Kidney epithelial cell (primary cell): ENCODE results near the gene DENND1A. TPM values are rescaled to one million over a fixed set of nuclear protein-coding genes. Genes with fewer than 3 reads are reported as not detected.

ENCODE experiments used
- DNase-seq: peaks from one replicate; pipeline ENCODE4 v3.0.0-alpha.2; 2010; ENCODE audit warnings: low read depth
- H3K27me3 ChIP-seq: 2 replicates; pipeline ENCODE4 v1.6.0; 2011; ENCODE audit warnings: low read length; ENCODE audit not compliant: control insufficient read depth, insufficient read depth
- H3K36me3 ChIP-seq: 2 replicates; pipeline ENCODE4 v1.5.1; 2011; ENCODE audit warnings: low read length; ENCODE audit not compliant: control insufficient read depth, insufficient read depth
- H3K4me3 ChIP-seq: 2 replicates; pipeline ENCODE4 v1.5.1; 2011; ENCODE audit warnings: low read depth, mild to moderate bottlenecking, control low read depth, low read length
- CTCF ChIP-seq: IDR thresholded peaks from 2 replicates; pipeline ENCODE4 v1.5.1; 2011; ENCODE audit warnings: mild to moderate bottlenecking, moderate library complexity, low read length, control low read depth, inconsistent platforms; ENCODE audit not compliant: insufficient read depth, poor library complexity, severe bottlenecking
- total RNA-seq: library from RNA; depleted of rRNA; stranded (reverse); fragments of >200 nt; gene quantifications from 2 replicates; pipeline ENCODE4 v1.2.3, GENCODE V29; 2015

DENND1A gene
- total RNA-seq, 1 donor from 2014 or later = 14.5 TPM

GRCh38 chr9:123660691-123661466, 269.0 kb downstream of the DENND1A start:
- TF ChIP-seq CTCF = no peak
- Histone ChIP-seq H3K4me3 (no peak overlapping the region), H3K36me3 (no peaks in the 10 kb centered on the region), H3K27me3 (no peaks in the 10 kb centered on the region)
- no peak for DNase-seq

- TF ChIP-seq CTCF = no peak
- H3K36me3 ChIP-seq = no peaks in the 10 kb centered on the region
- no peak overlapping the region for H3K4me3 ChIP-seq
- no peak for DNase-seq
- no peaks in the 10 kb centered on the region for H3K27me3 ChIP-seq
These were observed 270.6 kb downstream of the DENND1A start for GRCh38 chr9:123659358-123659757.

GRCh38 chr9:123658792-123659191, 271.1 kb downstream of the DENND1A start:
- no peaks in the 10 kb centered on the region for H3K27me3 ChIP-seq
- no peak for TF ChIP-seq CTCF
- H3K36me3 ChIP-seq = no peaks in the 10 kb centered on the region
- DNase-seq = no peak
- H3K4me3 ChIP-seq = no peak overlapping the region

GRCh38 chr9:123657941-123658340, 272.0 kb downstream of the DENND1A start:
- H3K4me3 ChIP-seq = no peak overlapping the region
- no peak for DNase-seq
- no peaks in the 10 kb centered on the region for H3K36me3 ChIP-seq
- no peaks in the 10 kb centered on the region for H3K27me3 ChIP-seq
- no peak for TF ChIP-seq CTCF

- no peaks in the 10 kb centered on the region for H3K36me3 ChIP-seq
- H3K27me3 ChIP-seq = no peaks in the 10 kb centered on the region
- no peak overlapping the region for H3K4me3 ChIP-seq
- no peak for TF ChIP-seq CTCF
- no peak for DNase-seq
These were observed 272.8 kb downstream of the DENND1A start for GRCh38 chr9:123657099-123657498.

GRCh38 chr9:123656565-123656964, 273.4 kb downstream of the DENND1A start:
- no peak for TF ChIP-seq CTCF
- Histone ChIP-seq H3K27me3 (no peaks in the 10 kb centered on the region), H3K4me3 (no peak overlapping the region), H3K36me3 (no peaks in the 10 kb centered on the region)
- DNase-seq = no peak
